CD4-positive, CD25-positive, alpha-beta regulatory T cell (primary cell): Measurements from ENCODE around the gene C15orf40. TPM values are rescaled to one million over a fixed set of nuclear protein-coding genes. Genes with fewer than 3 reads are reported as not detected.

ENCODE experiments used
- ATAC-seq, 2 donors: fragments of 150-1000 bp; cut with Tn5 transposase; one replicate each; pipeline ENCODE4 v1.10.0; 2021; ENCODE audit warnings: low read depth in 2 of 2, moderate number of reproducible peaks in 2 of 2, moderate library complexity in 1 of 2
- DNase-seq, 3 donors: peaks; one replicate each; pipeline versions ENCODE4 v3.0.0 to v3.0.0-alpha.2; 2012 to 2022; ENCODE audit warnings: mixed read lengths in 1 of 3
- H3K27ac ChIP-seq: one replicate; pipeline ENCODE4 v1.7.0; 2013; ENCODE audit warnings: mild to moderate bottlenecking, low read length; ENCODE audit not compliant: insufficient read depth, poor library complexity, severe bottlenecking
- H3K27me3 ChIP-seq: one replicate; pipeline ENCODE4 v1.7.0; 2013; ENCODE audit warnings: low read length; ENCODE audit not compliant: control insufficient read depth, insufficient read depth
- H3K36me3 ChIP-seq: one replicate; pipeline ENCODE4 v1.7.0; 2013; ENCODE audit warnings: mild to moderate bottlenecking, low read length, moderate library complexity; ENCODE audit not compliant: control insufficient read depth, insufficient read depth
- H3K4me1 ChIP-seq: 2 replicates; pipeline ENCODE4 v1.7.0; 2013; ENCODE audit warnings: mild to moderate bottlenecking, low read length; ENCODE audit not compliant: insufficient read depth, control insufficient read depth, poor library complexity, severe bottlenecking
- H3K4me3 ChIP-seq: one replicate; pipeline ENCODE4 v1.7.0; 2013; ENCODE audit warnings: low read depth, mild to moderate bottlenecking, low read length, moderate library complexity
- H3K9me3 ChIP-seq, 2 experiments: 1 replicate in 1 of 2; 2 replicates in 1 of 2; pipeline ENCODE4 v1.7.0; 2013; ENCODE audit warnings: low read length in 2 of 2, mild to moderate bottlenecking in 1 of 2, moderate library complexity in 1 of 2; ENCODE audit not compliant: control insufficient read depth in 2 of 2
- H3K27ac Mint-ChIP-seq, 3 donors: one replicate each; pipeline ENCODE4 v1.8.0; 2020 to 2022; ENCODE audit warnings: mild to moderate bottlenecking in 3 of 3, mixed read lengths in 3 of 3, moderate library complexity in 2 of 3
- H3K27me3 Mint-ChIP-seq: one replicate; pipeline ENCODE4 v1.8.0; 2022; ENCODE audit warnings: mild to moderate bottlenecking, mixed read lengths
- H3K36me3 Mint-ChIP-seq: one replicate; pipeline ENCODE4 v1.8.0; 2020; ENCODE audit warnings: mixed read lengths
- H3K4me1 Mint-ChIP-seq, 4 donors: one replicate each; pipeline ENCODE4 v1.8.0; 2020 to 2022; ENCODE audit warnings: mixed read lengths in 4 of 4, mild to moderate bottlenecking in 1 of 4
- H3K4me3 Mint-ChIP-seq, 4 donors: one replicate each; pipeline ENCODE4 v1.8.0; 2020 to 2022; ENCODE audit warnings: mild to moderate bottlenecking in 4 of 4, mixed read lengths in 4 of 4, moderate library complexity in 3 of 4
- H3K9me3 Mint-ChIP-seq, 7 donors: one replicate each; pipeline ENCODE4 v1.8.0; 2020 to 2022; ENCODE audit warnings: mixed read lengths in 7 of 7, mild to moderate bottlenecking in 3 of 7, moderate library complexity in 2 of 7
- polyA plus RNA-seq, 4 donors: library from polyadenylated mRNA; unstranded; fragments of 300-500 nt; fragmentation: Illumina TruSeq; gene quantifications; one replicate each; pipeline ENCODE4 v1.2.3, GENCODE V29; 2021
- total RNA-seq: library from RNA; stranded (reverse); gene quantifications from one replicate; pipeline ENCODE4 v1.2.3, GENCODE V29; 2022

The C15orf40 gene
- total and polyA plus RNA-seq, 5 donors from 2014 or later, result 20.0 to 77.0 (median 56.3) TPM

DNA sequence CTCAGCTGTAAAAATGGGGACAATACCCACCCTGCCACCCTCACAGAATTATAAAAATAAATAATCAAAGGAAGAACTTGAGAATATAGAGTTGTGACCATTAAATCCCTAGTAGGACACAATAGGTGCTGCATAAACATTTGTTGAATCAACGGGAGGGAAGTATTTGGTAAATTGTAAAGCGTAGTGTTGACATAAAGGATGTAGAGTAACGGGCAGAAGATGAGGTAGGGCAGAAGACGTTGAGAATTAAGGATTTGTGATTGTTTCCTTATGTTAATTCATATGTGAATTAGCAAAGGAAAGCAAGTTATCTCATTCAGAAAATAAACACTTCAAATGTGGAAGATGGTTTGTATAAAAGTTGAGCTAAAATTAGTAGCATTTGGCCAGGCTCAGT is 18.3 kb downstream of the C15orf40 start:
- H3K27ac Mint-ChIP-seq, result no peak overlapping the region

DNA sequence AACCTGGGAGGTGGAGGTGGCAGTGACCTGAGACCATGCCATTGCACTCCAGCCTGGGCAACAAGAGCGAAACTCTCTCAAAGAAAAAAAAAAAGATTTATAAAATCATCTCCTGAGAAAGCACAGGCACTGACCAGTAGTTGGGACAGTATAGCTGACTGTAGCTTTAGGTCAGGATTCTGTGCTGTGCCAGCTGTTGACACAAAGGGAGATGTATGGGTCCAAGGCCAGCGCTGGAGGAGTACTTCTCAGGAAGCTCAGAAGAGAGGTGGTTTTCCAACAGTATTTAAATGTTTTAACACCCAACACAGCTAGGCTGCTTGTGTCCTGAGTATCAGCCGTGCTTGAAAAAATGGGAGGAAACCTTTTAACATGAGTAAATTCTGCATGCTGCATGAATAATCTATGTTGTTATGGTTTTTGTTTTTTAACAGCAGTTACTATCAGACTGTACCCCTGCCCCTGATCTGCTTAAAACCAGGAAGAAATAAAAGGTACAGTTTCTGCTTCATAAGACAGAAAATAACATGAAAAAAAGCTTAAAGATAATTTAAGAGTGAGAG is 18.9 kb downstream of the C15orf40 start:
- H3K4me1 Mint-ChIP-seq, result peaks cover under 1 to 18% (median 6%) of the 10 kb centered on the region in 4 donors
- H3K27ac Mint-ChIP-seq, result no peak overlapping the region
- no peak overlapping the region for H3K4me3 Mint-ChIP-seq
- DNase-seq (no peak), ATAC-seq (no peak)
- Histone ChIP-seq H3K4me1 (peaks cover 2% of the 10 kb centered on the region), H3K27ac (no peak overlapping the region), H3K36me3 (peaks cover 13% of the 10 kb centered on the region), H3K9me3 (no peaks in the 10 kb centered on the region), H3K27me3 (no peaks in the 10 kb centered on the region), H3K4me3 (no peak overlapping the region)
- H3K36me3 Mint-ChIP-seq, result peaks cover 18% of the 10 kb centered on the region
- H3K9me3 Mint-ChIP-seq, result no peaks in the 10 kb centered on the region
- no peaks in the 10 kb centered on the region for H3K27me3 Mint-ChIP-seq

More for the DNA sequence above, 18.3 kb downstream of the C15orf40 start:
- ATAC-seq (no peak), DNase-seq (no peak)
- H3K4me1 Mint-ChIP-seq, result peaks cover 0 to 15% (median 5%) of the 10 kb centered on the region in 4 donors
- H3K4me3 ChIP-seq, result no peak overlapping the region
- no peaks in the 10 kb centered on the region for H3K9me3 ChIP-seq
- no peaks in the 10 kb centered on the region for H3K27me3 ChIP-seq
- no peaks in the 10 kb centered on the region for H3K27me3 Mint-ChIP-seq
- H3K9me3 Mint-ChIP-seq, result no peaks in the 10 kb centered on the region
- no peak overlapping the region for H3K4me3 Mint-ChIP-seq
- H3K27ac ChIP-seq, result no peak overlapping the region
- no peaks in the 10 kb centered on the region for H3K4me1 ChIP-seq
- H3K36me3 Mint-ChIP-seq, result peaks cover 18% of the 10 kb centered on the region
- peaks cover 13% of the 10 kb centered on the region for H3K36me3 ChIP-seq

DNA sequence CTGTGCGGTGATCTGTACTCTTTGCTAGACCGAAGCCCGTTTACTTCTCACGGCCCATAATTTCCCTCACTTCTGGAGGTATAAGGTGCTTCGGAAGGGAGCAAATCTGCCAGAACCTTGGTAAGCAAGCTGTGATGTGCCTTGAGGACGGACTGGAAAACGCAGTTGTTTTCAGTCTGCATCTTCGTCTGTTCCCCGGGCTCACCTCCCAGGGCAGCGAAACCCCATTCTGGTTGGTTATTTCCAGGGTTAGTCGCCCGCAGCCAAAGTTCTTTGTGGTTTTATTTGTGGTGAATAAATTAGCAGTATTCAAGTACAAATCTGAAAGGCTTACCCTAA is 25.0 kb downstream of the C15orf40 start:
- Histone ChIP-seq H3K9me3 (no peaks in the 10 kb centered on the region), H3K4me3 (peak overlapping the region; percentile 97), H3K36me3 (peaks cover 13% of the 10 kb centered on the region), H3K27ac (peak overlapping the region; percentile 71), H3K4me1 (peaks cover 21% of the 10 kb centered on the region), H3K27me3 (no peaks in the 10 kb centered on the region)
- peak in 2 of 3 donors; percentile 17 to 58 for DNase-seq
- H3K36me3 Mint-ChIP-seq, result peaks cover 18% of the 10 kb centered on the region
- H3K27ac Mint-ChIP-seq, result peak overlapping the region; percentile 51 to 96 (median 96)
- H3K9me3 Mint-ChIP-seq, result no peaks in the 10 kb centered on the region
- ATAC-seq, result peak; percentile 14 to 24
- no peaks in the 10 kb centered on the region for H3K27me3 Mint-ChIP-seq
- H3K4me1 Mint-ChIP-seq, result peaks cover 25 to 49% (median 29%) of the 10 kb centered on the region in 4 donors
- peak overlapping the region; percentile 95 to 99 (median 98) for H3K4me3 Mint-ChIP-seq

DNA sequence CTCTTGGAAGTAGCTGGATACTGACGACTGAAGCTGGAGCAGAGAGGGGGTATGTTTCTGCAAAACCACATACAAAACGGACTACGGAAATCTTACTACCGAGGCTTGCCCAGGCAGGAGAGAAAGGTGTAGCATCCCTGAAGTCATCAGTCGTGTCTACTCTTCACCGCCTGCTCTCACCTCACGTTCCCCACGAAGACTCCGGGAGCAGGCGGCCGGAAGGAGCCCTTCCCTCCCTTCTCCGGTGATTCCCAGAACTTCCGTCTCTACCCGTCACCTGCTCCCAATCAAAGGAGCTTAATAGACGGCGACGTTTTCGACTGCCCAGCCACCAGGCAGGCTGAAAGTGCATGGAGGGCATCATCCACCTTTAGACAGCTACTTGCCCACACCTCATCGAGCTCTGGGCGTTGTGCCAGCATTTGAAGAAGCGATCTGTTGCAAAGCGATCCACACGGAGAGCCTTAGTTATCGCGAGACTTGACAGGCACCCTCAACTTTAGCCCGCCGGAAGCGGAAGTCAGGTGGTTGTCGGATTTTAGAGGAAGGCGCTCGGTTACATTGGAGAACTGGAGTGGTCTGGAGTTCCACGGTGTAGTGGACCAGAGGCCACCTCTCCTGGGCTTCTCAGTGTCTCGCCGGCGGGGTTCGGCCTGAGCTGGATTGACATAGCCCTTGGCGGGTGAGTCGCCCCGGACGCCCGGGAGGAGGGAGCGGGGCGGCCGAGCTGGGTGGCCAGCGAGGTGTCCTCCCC is 25.6 kb downstream of the C15orf40 start, which contains the start of gene RAMAC:
Gene RAMAC (plus strand): TSS at position 523 of the 754 bp plus-strand sequence. CDS start 2,809 bp downstream, outside the sequence.
- Histone ChIP-seq H3K36me3 (peaks cover 13% of the 10 kb centered on the region), H3K27ac (peak within 1 kb of the TSS; percentile 71), H3K4me1 (peaks cover 21% of the 10 kb centered on the region), H3K4me3 (peak within 1 kb of the TSS; percentile 97), H3K9me3 (no peaks in the 10 kb centered on the region), H3K27me3 (no peaks in the 10 kb centered on the region)
- Mint-ChIP-seq H3K4me1 (peaks cover 25 to 49% (median 29%) of the 10 kb centered on the region in 4 donors), H3K36me3 (peaks cover 18% of the 10 kb centered on the region), H3K27ac (peak within 1 kb of the TSS; percentile 96 to 99 (median 96)), H3K9me3 (no peaks in the 10 kb centered on the region), H3K4me3 (peak within 1 kb of the TSS; percentile 95 to 99 (median 98)), H3K27me3 (no peaks in the 10 kb centered on the region)
- DNase-seq, result peak; percentile 89 to 97 (median 93)
- ATAC-seq, result peak; percentile 90 to 92

DNA sequence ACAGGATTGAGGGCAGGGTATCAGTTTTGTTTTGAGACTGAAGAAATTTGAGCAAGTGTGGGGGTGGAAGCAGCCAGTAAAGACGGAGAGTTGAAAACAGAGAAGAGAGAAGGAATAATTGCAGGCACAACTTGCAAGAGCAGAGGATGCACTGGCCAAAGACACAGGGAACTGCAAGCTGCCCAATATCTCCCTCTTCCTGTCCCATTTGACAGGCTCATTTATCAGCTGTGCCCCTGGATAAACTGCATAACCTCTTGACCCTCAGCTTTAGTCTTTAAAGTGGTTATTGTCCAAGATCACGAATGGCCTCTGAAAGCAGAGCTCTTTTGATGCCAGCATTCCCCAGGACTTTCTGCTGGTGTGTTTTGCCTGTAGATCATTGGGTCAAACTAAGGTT is 30.5 kb downstream of the C15orf40 start:
- Mint-ChIP-seq H3K4me1 (peaks cover 16 to 21% (median 18%) of the 10 kb centered on the region in 4 donors), H3K9me3 (peaks cover 0 to 2% (median 0%) of the 10 kb centered on the region in 7 donors), H3K36me3 (peaks cover 8% of the 10 kb centered on the region), H3K4me3 (no peak overlapping the region), H3K27ac (no peak overlapping the region), H3K27me3 (no peaks in the 10 kb centered on the region)
- Histone ChIP-seq H3K4me3 (no peak overlapping the region), H3K27me3 (no peaks in the 10 kb centered on the region), H3K27ac (no peak overlapping the region), H3K9me3 (no peaks in the 10 kb centered on the region), H3K4me1 (peaks cover 9% of the 10 kb centered on the region), H3K36me3 (no peaks in the 10 kb centered on the region)
- ATAC-seq (no peak), DNase-seq (no peak)

DNA sequence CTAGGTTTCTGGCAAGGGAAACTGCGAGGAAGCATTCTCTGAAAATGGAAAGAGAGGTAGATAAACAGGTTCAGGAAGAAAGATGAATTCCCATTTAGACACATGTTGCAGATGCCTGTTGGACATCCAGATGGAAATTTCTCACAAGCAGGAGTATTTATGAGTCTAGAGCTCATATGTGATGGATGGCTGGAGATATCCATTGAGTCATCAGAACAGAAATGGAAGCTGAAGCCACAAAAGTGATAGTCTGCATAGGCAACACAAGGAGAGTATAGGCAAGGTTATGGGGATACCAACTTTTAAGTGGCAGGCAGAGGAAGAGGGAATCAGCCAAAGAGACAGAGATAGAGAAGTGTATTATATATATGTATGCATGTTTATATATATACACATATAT is 31.7 kb downstream of the C15orf40 start:
- Histone ChIP-seq H3K27ac (no peak overlapping the region), H3K36me3 (no peaks in the 10 kb centered on the region), H3K4me3 (no peak overlapping the region), H3K4me1 (no peaks in the 10 kb centered on the region), H3K27me3 (no peaks in the 10 kb centered on the region), H3K9me3 (no peaks in the 10 kb centered on the region)
- Mint-ChIP-seq H3K4me1 (peaks cover 6 to 9% (median 8%) of the 10 kb centered on the region in 4 donors), H3K27ac (no peak overlapping the region), H3K4me3 (no peak overlapping the region), H3K36me3 (peaks cover 8% of the 10 kb centered on the region), H3K27me3 (no peaks in the 10 kb centered on the region), H3K9me3 (peaks cover 0 to 2% (median 0%) of the 10 kb centered on the region in 7 donors)
- DNase-seq (no peak), ATAC-seq (no peak)

DNA sequence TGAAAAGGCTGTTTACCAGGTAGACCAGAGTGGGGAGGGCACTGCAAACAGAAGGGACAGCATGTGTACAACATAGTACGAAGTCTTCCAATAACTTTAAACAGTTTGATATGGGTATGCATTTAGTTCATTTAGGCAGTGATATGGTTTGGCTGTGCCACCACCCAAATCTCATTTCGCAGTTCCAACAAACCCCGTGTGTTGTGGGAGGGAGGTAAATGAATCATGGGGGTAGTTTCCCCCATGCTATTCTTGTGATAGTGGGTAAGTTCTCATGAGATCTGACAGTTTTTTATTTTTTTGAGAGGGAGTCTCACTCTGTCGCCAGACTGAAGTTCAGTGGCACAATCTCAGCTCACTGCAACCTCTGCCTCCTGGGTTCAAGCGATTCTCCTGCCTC is 33.0 kb downstream of the C15orf40 start:
- Mint-ChIP-seq H3K4me1 (peaks cover 0 to 8% (median 6%) of the 10 kb centered on the region in 4 donors), H3K4me3 (no peak overlapping the region), H3K27me3 (no peaks in the 10 kb centered on the region), H3K27ac (no peak overlapping the region), H3K36me3 (peaks cover 8% of the 10 kb centered on the region), H3K9me3 (peaks cover 0 to 2% (median 0%) of the 10 kb centered on the region in 7 donors)
- no peaks in the 10 kb centered on the region for H3K4me1 ChIP-seq
- ATAC-seq (no peak), DNase-seq (no peak)
- H3K27ac ChIP-seq, result no peak overlapping the region
- no peaks in the 10 kb centered on the region for H3K9me3 ChIP-seq
- H3K4me3 ChIP-seq, result no peak overlapping the region
- no peaks in the 10 kb centered on the region for H3K27me3 ChIP-seq
- H3K36me3 ChIP-seq, result no peaks in the 10 kb centered on the region
